ENCODE data around the gene TADA1.
"Not testable (repeated sequence)": the region's sequence is repeated elsewhere in the genome, so short reads cannot be mapped to it uniquely, and the experiment has no call there.

The TADA1 gene

DNA sequence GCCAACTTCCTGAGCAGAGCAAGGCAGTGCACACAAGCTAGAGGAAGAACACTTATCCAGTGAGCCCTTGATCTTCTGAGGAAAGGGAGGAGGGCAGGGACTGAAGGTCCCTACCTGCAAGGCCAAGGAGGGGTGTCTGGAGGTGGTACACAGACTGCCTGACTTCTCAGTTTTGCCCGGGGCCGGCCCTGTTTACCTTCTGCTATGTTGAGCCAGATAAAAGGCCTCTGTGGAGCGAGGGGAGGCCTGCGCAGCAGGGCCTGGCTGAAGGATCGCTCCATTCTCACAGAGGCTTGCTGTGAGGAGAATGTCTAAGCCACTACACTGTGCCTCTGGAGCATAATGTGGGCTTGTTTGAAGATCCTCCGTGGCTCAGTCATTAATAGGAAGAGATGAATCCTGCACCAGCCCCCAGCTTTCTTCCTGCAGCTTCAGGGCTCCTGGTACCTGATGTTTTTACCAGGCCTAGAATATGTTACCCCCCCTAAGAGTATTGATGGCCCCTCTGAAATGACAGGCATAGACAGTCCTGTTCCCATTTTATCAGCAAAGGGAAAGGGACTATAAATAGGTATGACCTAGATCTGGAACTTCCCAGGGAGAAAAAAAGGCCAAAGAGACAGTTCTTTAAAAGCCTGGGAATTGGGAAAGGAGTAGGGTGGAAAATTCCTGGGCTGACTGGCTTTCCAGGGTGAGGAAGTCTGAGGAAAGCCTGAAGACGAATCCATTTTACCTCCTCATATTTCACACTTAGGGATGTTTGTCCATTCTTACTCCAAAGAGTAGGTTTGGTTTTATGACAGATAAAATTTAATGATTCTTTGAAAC, 32.1 kb downstream of the TADA1 start:
- DNase-seq (ENCODE audit: low spot score), result no peak

GRCh38 chr1:166843322-166843721, 32.7 kb downstream of the TADA1 start:
- no peak for DNase-seq (ENCODE audit: low spot score)

- DNase-seq (ENCODE audit: low spot score), result no peak
These were observed 35.5 kb downstream of the TADA1 start for GRCh38 chr1:166840309-166841274.

DNA sequence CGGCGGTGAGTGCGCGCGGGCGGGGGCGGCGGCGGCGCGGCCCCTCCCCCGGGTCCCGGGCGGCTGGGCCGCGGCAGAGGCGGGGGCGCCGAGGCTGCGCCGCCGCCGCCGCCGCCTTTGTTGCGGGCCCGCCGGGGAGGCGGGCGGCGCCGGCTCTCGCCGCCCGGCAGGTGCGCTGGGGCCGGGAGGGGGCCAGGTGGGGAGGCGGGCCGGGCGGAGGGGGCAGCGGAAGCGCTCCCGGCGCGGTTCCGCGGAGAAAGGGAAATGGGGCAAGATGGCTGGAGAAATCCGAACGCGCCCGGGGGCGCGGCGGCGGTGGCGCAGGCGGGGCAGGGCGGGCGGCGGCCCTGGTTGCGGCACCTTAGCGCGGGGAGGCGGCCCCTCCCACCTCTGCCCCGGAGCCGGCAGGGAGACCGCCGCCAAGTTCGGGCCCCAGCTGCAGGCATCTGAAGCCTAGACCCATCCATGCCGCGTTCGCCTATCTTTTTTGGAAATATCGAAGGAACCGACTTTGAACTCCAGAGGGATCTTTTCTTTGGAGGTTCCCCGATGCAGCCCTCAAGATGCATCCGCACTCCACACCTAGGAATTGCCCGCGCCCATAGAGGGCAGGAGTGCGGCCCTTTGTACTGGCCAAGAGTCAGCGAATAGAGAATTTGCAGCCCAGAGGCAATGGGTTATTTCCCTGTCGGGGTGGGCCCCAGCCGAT, 36.3 kb downstream of the TADA1 start:
- DNase-seq (ENCODE audit: low spot score), result peak; percentile 67

DNA sequence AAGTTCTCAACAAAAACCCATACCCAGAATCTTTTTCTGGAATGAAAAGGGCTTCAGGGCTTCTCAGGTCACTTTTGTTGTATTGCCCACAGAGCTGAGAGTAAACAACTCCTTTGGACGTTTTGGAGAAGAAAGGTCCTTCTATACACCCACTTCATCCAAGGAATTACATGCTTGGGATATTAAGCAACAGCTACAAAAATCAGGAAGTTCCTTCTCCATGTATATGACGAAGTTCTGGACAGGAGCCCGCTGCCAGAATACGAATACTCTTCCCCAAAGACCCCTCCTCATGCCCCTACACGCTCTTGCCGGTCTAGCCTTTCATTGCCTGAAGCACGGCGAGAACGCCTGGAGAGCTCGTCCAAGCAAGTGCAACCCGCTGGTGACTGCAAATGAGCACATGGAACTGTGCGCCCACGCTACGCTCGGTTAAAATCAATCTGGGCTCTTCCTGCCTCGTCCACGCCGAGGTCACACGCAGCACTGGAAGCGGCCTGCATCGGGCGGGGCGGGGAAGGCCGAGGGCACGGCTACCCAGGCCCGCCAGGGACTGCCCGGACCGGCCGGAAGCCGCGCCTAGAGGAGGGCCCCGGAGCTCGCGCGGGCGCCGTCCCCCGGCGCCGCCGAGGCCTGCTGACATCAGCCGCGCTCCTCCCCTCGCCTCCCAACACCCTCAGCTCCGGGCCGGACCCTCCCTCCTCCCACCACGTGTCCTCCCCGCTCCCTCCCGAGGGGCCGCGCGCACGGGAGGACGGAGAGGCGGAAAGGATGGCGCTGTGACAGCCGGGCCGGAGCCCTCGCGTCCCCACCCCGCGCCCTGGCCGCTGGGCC, 37.1 kb downstream of the TADA1 start, which contains the start of gene POGK:
POGK (plus strand) TSS at position 710 of the 834 bp plus-strand sequence. CDS start 1,482 bp downstream, outside the sequence.
- DNase-seq (ENCODE audit: low spot score), result peak; percentile 88

- DNase-seq (ENCODE audit: low spot score), result no peak
These were observed 39.3 kb downstream of the TADA1 start for GRCh38 chr1:166836733-166837132.

DNA sequence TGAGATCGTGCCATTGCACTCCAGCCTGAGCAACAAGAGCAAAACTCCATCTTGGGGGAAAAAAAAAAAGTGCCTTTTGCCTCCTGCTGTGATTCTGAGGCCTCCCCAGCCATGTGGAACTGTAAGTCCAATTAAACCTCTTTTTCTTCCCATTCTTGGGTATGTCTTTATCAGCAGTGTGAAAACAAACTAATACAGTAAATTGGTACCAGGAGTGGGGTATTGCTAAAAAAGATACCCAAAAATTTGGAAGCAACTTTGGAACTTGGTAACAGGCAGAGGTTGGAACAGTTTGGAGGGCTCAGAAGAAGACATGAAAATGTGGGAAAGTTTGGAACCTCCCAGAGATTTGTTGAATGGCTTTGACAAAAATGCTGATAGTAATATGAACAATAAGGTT, 46.3 kb downstream of the TADA1 start:
- not testable (repeated sequence) for DNase-seq (ENCODE audit: low spot score)

- DNase-seq (ENCODE audit: low spot score), result no peak
These were observed 48.6 kb downstream of the TADA1 start for GRCh38 chr1:166827426-166827825.

DNA sequence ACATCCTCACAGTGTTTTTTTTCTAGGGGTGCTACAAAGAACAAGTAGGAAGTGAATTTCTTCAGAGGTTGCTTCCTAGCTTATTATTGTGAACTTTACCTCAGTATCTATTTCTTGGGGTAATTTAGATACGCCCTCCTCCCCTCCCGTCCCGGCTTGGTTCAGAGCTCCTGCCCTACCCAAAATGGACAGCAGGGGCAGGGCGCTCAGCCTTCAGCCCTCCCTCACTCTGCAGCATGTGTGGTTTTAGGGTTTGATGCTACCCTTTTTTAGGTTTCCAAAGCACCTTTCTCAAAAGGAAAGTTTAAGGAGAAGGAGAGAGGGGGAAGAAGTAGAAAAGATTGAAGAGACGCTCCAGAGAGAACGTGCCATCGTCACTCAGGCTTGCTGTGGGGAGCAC, 53.7 kb downstream of the TADA1 start:
- DNase-seq (ENCODE audit: low spot score), result peak; percentile 40

DNA sequence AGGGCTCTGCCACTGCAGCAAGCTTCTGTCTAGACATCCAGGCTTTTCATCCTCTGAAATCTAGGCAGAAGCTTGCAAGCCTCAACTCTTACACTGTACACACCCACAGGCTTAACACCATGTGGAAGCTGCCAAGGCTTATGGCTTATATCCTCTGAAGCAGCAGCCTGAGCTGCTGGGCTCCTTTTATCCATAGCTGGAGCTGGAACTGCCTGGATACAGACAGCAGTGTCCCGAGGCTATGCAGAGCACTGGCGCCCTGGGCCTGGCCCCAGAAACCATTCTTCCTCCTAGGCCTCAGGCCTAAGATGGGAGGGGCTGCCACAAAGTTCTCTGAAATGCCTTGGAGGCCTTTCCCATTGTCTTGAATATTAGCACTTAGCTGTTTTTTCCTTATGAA, 56.1 kb downstream of the TADA1 start:
- DNase-seq (ENCODE audit: low spot score), result no peak

GRCh38 chr1:166814611-166815010, 61.5 kb downstream of the TADA1 start:
- DNase-seq (ENCODE audit: low spot score), result no peak

DNA sequence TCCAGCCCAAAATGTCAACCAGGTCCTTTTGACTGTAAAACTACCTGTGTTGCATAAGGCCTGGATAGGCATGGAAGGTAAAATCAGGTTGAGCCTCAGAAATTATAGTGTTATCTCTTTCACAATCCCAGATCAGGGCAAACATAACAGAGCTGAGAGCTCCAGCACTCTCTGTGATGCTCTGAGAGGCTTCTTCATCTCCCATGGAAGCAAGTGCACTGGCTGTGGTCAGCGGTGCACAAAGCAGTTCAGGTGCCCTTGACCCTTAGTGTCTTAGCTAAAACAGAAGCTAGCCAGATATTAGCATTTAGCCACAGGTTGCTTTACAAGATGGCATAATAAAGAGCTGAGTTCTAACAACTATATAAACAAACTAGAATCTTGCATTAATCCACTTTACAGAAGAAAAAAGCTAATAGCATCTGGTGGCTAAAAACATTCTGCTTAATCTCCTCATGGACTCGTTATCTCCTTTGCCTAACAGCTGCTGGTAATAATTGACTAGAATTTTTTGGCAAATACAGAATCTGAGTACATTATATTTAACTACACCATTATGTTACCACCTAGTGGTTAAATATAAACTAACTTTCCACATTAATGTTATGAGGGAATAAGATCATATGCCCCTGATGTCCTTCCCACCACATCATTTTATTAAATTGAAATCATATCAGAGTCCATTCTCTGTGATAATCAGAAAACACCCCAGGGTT, 62.4 kb downstream of the TADA1 start:
- DNase-seq (ENCODE audit: low spot score), result no peak

- no peak for DNase-seq (ENCODE audit: low spot score)
These were observed 64.4 kb downstream of the TADA1 start for GRCh38 chr1:166811691-166812090.

DNA sequence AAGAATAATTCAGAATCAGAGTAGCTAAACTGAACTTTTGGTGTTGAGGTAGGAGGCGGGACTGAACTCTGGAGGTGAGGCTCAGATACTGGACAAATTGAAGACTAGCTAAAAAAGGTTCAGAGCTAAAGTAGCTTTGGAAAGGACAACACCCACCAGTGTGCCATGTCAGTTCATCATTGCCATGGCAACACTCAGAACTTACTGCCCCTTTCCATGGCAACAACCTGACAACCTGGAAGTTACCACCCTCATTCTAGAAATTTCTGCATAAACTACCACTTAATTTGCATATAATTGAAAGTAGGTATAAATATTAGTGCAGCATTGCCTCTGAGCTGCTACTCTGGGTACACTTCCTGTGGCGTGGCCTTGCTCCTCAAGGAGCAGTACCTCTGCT, 67.1 kb downstream of the TADA1 start:
- DNase-seq (ENCODE audit: low spot score), result no peak

Data from NAMALWA (cell line).